Smooth muscle cell (in vitro differentiated cells): Measurements from ENCODE around the gene ELF5. TPM values are rescaled to one million over a fixed set of nuclear protein-coding genes. Genes with fewer than 3 reads are reported as not detected.

Experiments
- DNase-seq: peaks from one replicate; lab custom pipeline; 2025; ENCODE audit not compliant: unreplicated experiment; lab: John Stamatoyannopoulos, UW
- H2AFZ ChIP-seq: fragments of 200-600 bp; sonication (generic); 2 replicates; pipeline ENCODE4 v1.6.0; 2016; ENCODE audit warnings: antibody characterized with exemption, low read depth, mild to moderate bottlenecking
- H3F3A ChIP-seq: fragments of 200-600 bp; sonication (generic); 2 replicates; pipeline ENCODE4 v1.6.0; 2017; ENCODE audit warnings: antibody characterized with exemption, low read depth
- H3K27ac ChIP-seq: fragments of 200-600 bp; sonication (generic); 2 replicates; pipeline ENCODE4 v1.5.1; 2016; ENCODE audit warnings: low read depth, mild to moderate bottlenecking
- H3K27me3 ChIP-seq: fragments of 200-600 bp; sonication (generic); 2 replicates; pipeline ENCODE4 v1.6.1; 2016; ENCODE audit warnings: low read depth, mild to moderate bottlenecking
- H3K36me3 ChIP-seq: fragments of 200-600 bp; sonication (generic); 2 replicates; pipeline ENCODE4 v1.5.1; 2016; ENCODE audit warnings: low read depth
- H3K4me1 ChIP-seq: fragments of 200-600 bp; sonication (generic); 2 replicates; pipeline ENCODE4 v1.5.1; 2016; ENCODE audit warnings: low read depth
- H3K4me2 ChIP-seq: fragments of 200-600 bp; sonication (generic); 2 replicates; pipeline ENCODE4 v1.6.0; 2016; ENCODE audit warnings: mild to moderate bottlenecking
- H3K4me3 ChIP-seq: fragments of 200-600 bp; sonication (generic); 2 replicates; pipeline ENCODE4 v1.5.1; 2016; ENCODE audit warnings: mild to moderate bottlenecking
- H3K79me2 ChIP-seq: fragments of 200-600 bp; sonication (generic); 2 replicates; pipeline ENCODE4 v1.6.0; 2016; ENCODE audit warnings: low read depth, mild to moderate bottlenecking
- H3K9ac ChIP-seq: fragments of 200-600 bp; sonication (generic); 2 replicates; pipeline ENCODE4 v1.6.0; 2016; ENCODE audit warnings: low read depth
- H3K9me3 ChIP-seq: fragments of 200-600 bp; sonication (generic); replicated peaks from 2 replicates; pipeline ENCODE4 v1.5.1; 2016; ENCODE audit warnings: low read depth
- H4K20me1 ChIP-seq: fragments of 200-600 bp; sonication (generic); 2 replicates; pipeline ENCODE4 v1.6.0; 2016; ENCODE audit warnings: low read depth
- WGBS: methylation state at CpG from one replicate; pipeline ENCODE4 v1.1.7; 2016; ENCODE audit warnings: low lambda C conversion rate; 5-methylcytosine and 5-hydroxymethylcytosine counted together
- polyA plus RNA-seq: library from polyadenylated mRNA; unstranded; fragments of >200 nt; fragmentation: Nextera tagmentation; extraction: Ambion mirVana; gene quantifications from 2 replicates; pipeline ENCODE4 v1.2.1, GENCODE V29; 2016
- total RNA-seq: library from RNA; depleted of rRNA; stranded (reverse); fragments of >200 nt; gene quantifications from 2 replicates; pipeline ENCODE4 v1.2.3, GENCODE V29; 2014
- TF ChIP-seq, protein P1 (sequence below): fragments of 200-600 bp; sonication (generic); IDR thresholded peaks from 2 replicates; pipeline ENCODE4 v1.5.1; 2017; ENCODE audit warnings: borderline replicate concordance, mild to moderate bottlenecking, antibody characterized with exemption; ENCODE audit not compliant: insufficient read depth, poor library complexity, severe bottlenecking

The ELF5 gene
- total and polyA plus RNA-seq, 2 experiments from 2014 or later, result 0.67 TPM; not detected in 1

GRCh38 chr11:34490304-34490703 lies 23.3 kb downstream of the ELF5 start:
- TF ChIP-seq, protein P1, sequence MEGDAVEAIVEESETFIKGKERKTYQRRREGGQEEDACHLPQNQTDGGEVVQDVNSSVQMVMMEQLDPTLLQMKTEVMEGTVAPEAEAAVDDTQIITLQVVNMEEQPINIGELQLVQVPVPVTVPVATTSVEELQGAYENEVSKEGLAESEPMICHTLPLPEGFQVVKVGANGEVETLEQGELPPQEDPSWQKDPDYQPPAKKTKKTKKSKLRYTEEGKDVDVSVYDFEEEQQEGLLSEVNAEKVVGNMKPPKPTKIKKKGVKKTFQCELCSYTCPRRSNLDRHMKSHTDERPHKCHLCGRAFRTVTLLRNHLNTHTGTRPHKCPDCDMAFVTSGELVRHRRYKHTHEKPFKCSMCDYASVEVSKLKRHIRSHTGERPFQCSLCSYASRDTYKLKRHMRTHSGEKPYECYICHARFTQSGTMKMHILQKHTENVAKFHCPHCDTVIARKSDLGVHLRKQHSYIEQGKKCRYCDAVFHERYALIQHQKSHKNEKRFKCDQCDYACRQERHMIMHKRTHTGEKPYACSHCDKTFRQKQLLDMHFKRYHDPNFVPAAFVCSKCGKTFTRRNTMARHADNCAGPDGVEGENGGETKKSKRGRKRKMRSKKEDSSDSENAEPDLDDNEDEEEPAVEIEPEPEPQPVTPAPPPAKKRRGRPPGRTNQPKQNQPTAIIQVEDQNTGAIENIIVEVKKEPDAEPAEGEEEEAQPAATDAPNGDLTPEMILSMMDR, result no peak
- Histone ChIP-seq H3K27ac (no peak overlapping the region), H3F3A (no peaks in the 10 kb centered on the region), H3K4me2 (no peak overlapping the region), H3K36me3 (no peaks in the 10 kb centered on the region), H2AFZ (no peak overlapping the region), H3K4me3 (no peak overlapping the region), H3K9ac (no peak overlapping the region), H4K20me1 (no peaks in the 10 kb centered on the region), H3K79me2 (no peaks in the 10 kb centered on the region), H3K9me3 (no peaks in the 10 kb centered on the region), H3K27me3 (no peaks in the 10 kb centered on the region), H3K4me1 (peaks cover 10% of the 10 kb centered on the region)
- DNase-seq, result no peak
- WGBS, result 38% methylated on average over 2 of the region's 2 CpGs

GRCh38 chr11:34488855-34489557 lies 24.6 kb downstream of the ELF5 start:
- no peak for DNase-seq
- Histone ChIP-seq H2AFZ (no peak overlapping the region), H3K27me3 (no peaks in the 10 kb centered on the region), H3F3A (no peaks in the 10 kb centered on the region), H3K36me3 (no peaks in the 10 kb centered on the region), H3K9ac (no peak overlapping the region), H4K20me1 (no peaks in the 10 kb centered on the region), H3K4me3 (no peak overlapping the region), H3K4me1 (peaks cover 10% of the 10 kb centered on the region), H3K9me3 (no peaks in the 10 kb centered on the region), H3K79me2 (no peaks in the 10 kb centered on the region), H3K4me2 (no peak overlapping the region), H3K27ac (no peak overlapping the region)
- TF ChIP-seq, protein P1, result no peak
- WGBS, result 90% methylated on average over 12 of the region's 12 CpGs

DNA sequence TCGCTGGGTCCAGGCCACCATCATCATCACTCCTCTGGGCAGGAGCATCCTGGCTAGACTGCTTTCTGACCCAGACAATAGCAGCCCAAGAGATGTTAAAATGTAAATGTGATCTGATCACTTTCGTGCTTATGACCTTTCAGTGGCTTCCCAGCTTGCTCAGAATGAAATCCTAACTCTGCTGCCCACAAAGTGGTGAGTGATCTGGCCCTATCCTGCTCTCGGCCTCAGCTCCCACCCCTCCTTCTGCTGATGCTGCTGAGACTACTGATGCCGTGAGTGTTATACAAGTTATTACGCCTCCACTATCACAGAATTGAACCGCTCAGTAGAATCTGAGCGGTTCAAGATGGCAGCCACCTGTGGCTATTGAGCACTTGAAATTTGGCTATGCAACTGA lies 26.2 kb downstream of the ELF5 start:
- WGBS, result 86% methylated on average over 7 of the region's 7 CpGs

More for the DNA sequence above, 26.2 kb downstream of the ELF5 start:
- Histone ChIP-seq H3K4me3 (no peak overlapping the region), H3K9me3 (no peaks in the 10 kb centered on the region), H3K4me2 (no peak overlapping the region), H3K36me3 (no peaks in the 10 kb centered on the region), H3K27ac (no peak overlapping the region), H3F3A (no peaks in the 10 kb centered on the region), H3K27me3 (no peaks in the 10 kb centered on the region), H3K4me1 (peaks cover 10% of the 10 kb centered on the region), H3K9ac (no peak overlapping the region), H3K79me2 (no peaks in the 10 kb centered on the region), H2AFZ (no peak overlapping the region), H4K20me1 (no peaks in the 10 kb centered on the region)
- TF ChIP-seq, protein P1, result no peak
- no peak for DNase-seq
